IMR-90 (cell line): ENCODE results near the gene COL9A3. TPM values are rescaled to one million over a fixed set of nuclear protein-coding genes. Genes with fewer than 3 reads are reported as not detected.

Experiments used
- ATAC-seq: fragments of 200-7000 bp; cut with Tn5 transposase; 2 replicates; pipeline ENCODE4 v1.9.1; 2020; ENCODE audit warnings: low read depth, mild to moderate bottlenecking, moderate library complexity
- BruUV-seq: library from RNA; stranded (reverse); fragments of 400-500 nt; replicated peaks from 2 replicates; lab custom pipeline; 2021; lab: Mats Ljungman, UMichigan
- CTCF ChIA-PET: fragments of 300-600 bp; formaldehyde crosslinking; extraction: SDS; loops from one replicate; lab custom pipeline; 2021; ENCODE audit warnings: antibody characterized with exemption; lab: Yijun Ruan, JAX
- POLR2A ChIA-PET: fragments of 300-600 bp; sonication (Branson Sonifier 250); formaldehyde crosslinking; loops from one replicate; lab custom pipeline; 2022; ENCODE audit warnings: antibody characterized with exemption; ENCODE audit not compliant: unreplicated experiment; lab: Charles Lee
- DNase-seq: peaks from one replicate; pipeline ENCODE4 v3.0.0; 2013
- H2AFZ ChIP-seq: replicated peaks from 2 replicates; pipeline ENCODE3; 2013; ENCODE audit warnings: low read length, mild to moderate bottlenecking; ENCODE audit not compliant: poor library complexity
- H2AK5ac ChIP-seq: 2 replicates; pipeline ENCODE4 v1.6.1; 2013; ENCODE audit warnings: low read depth, low read length, inconsistent platforms
- H2AK9ac ChIP-seq: replicated peaks from 2 replicates; pipeline ENCODE3; 2013; ENCODE audit warnings: mild to moderate bottlenecking, low read depth, low read length, moderate library complexity; ENCODE audit not compliant: poor library complexity
- H2BK120ac ChIP-seq: 2 replicates; pipeline ENCODE4 v1.6.1; 2013; ENCODE audit warnings: low read depth, low read length, inconsistent platforms
- H2BK15ac ChIP-seq: 3 replicates; pipeline ENCODE4 v1.6.1; 2013; ENCODE audit warnings: low read depth, low read length, inconsistent platforms
- H2BK20ac ChIP-seq: 2 replicates; pipeline ENCODE4 v1.6.1; 2013; ENCODE audit warnings: low read depth, mild to moderate bottlenecking, inconsistent platforms, low read length, moderate library complexity
- H2BK5ac ChIP-seq: 2 replicates; pipeline ENCODE4 v1.6.1; 2013; ENCODE audit warnings: mild to moderate bottlenecking, low read depth, low read length, inconsistent platforms; ENCODE audit not compliant: poor library complexity, severe bottlenecking
- H3K14ac ChIP-seq: replicated peaks from 2 replicates; pipeline ENCODE4 v1.6.1; 2013; ENCODE audit warnings: low read depth, low read length, inconsistent platforms
- H3K18ac ChIP-seq: 2 replicates; pipeline ENCODE4 v1.6.1; 2013; ENCODE audit warnings: low read depth, low read length, control low read depth
- H3K23ac ChIP-seq: 2 replicates; pipeline ENCODE4 v1.6.1; 2013; ENCODE audit warnings: low read depth, low read length, inconsistent platforms
- H3K27ac ChIP-seq: 2 replicates; pipeline ENCODE4 v1.5.1; 2013; ENCODE audit warnings: mild to moderate bottlenecking, control low read depth, low read length; ENCODE audit not compliant: insufficient read depth
- H3K27me3 ChIP-seq: 2 replicates; pipeline ENCODE4 v1.6.1; 2013; ENCODE audit warnings: low read length; ENCODE audit not compliant: control insufficient read depth, insufficient read depth
- H3K36me3 ChIP-seq: 2 replicates; pipeline ENCODE4 v1.6.1; 2013; ENCODE audit warnings: low read length, mixed read lengths; ENCODE audit not compliant: control insufficient read depth, insufficient read depth
- H3K4ac ChIP-seq: 2 replicates; pipeline ENCODE4 v1.6.1; 2013; ENCODE audit warnings: low read depth, low read length, inconsistent platforms
- H3K4me1 ChIP-seq: 2 replicates; pipeline ENCODE4 v1.6.1; 2013; ENCODE audit warnings: low read length, mixed read lengths; ENCODE audit not compliant: control insufficient read depth, insufficient read depth
- H3K4me2 ChIP-seq: 2 replicates; pipeline ENCODE4 v1.6.1; 2013; ENCODE audit warnings: low read depth, mild to moderate bottlenecking, control low read depth, low read length, moderate library complexity
- H3K4me3 ChIP-seq: 2 replicates; pipeline ENCODE4 v1.5.1; 2013; ENCODE audit warnings: low read depth, mild to moderate bottlenecking, control low read depth, low read length, moderate library complexity; ENCODE audit not compliant: insufficient read depth
- H3K56ac ChIP-seq: 2 replicates; pipeline ENCODE4 v1.6.1; 2013; ENCODE audit warnings: low read length, inconsistent platforms; ENCODE audit not compliant: insufficient read depth; ENCODE audit errors: extremely low read depth
- H3K79me1 ChIP-seq, 2 experiments: 2 replicates each; pipeline ENCODE4 v1.6.1; 2013; ENCODE audit warnings: low read length in 2 of 2, inconsistent platforms in 1 of 2, low read depth in 1 of 2
- H3K9ac ChIP-seq: 2 replicates; pipeline ENCODE4 v1.6.1; 2013; ENCODE audit warnings: low read depth, low read length, control low read depth
- H3K9me1 ChIP-seq: 2 replicates; pipeline ENCODE4 v1.6.1; 2013; ENCODE audit warnings: low read length, inconsistent platforms; ENCODE audit not compliant: insufficient read depth
- H3K9me3 ChIP-seq: 2 replicates; pipeline ENCODE4 v1.6.1; 2013; ENCODE audit warnings: low read length; ENCODE audit not compliant: control insufficient read depth, insufficient read depth
- H4K20me1 ChIP-seq: 2 replicates; pipeline ENCODE4 v1.6.1; 2013; ENCODE audit warnings: low read length, inconsistent platforms; ENCODE audit not compliant: insufficient read depth
- H4K5ac ChIP-seq: 2 replicates; pipeline ENCODE4 v1.6.1; 2013; ENCODE audit warnings: mild to moderate bottlenecking, low read depth, low read length, control low read depth
- H4K8ac ChIP-seq, 2 experiments: 2 replicates each; pipeline ENCODE4 v1.6.1; 2013; ENCODE audit warnings: low read depth in 2 of 2, low read length in 2 of 2, control low read depth in 1 of 2, inconsistent platforms in 1 of 2
- H4K91ac ChIP-seq: 2 replicates; pipeline ENCODE4 v1.6.1; 2013; ENCODE audit warnings: low read depth, low read length, inconsistent platforms; ENCODE audit not compliant: insufficient read depth
- CHD1 ChIP-seq: IDR thresholded peaks from 2 replicates; pipeline ENCODE4 v1.6.1; 2012; ENCODE audit warnings: low read depth, low read length, improper control_type of control experiment
- CTCF ChIP-seq: conservative IDR thresholded peaks from 2 replicates; pipeline ENCODE4 v1.5.1; 2012; ENCODE audit warnings: mild to moderate bottlenecking, low read depth, low read length, improper control_type of control experiment
- RAD21 ChIP-seq: IDR thresholded peaks from 2 replicates; pipeline ENCODE4 v1.6.1; 2012; ENCODE audit warnings: low read length, improper control_type of control experiment
- USF2 ChIP-seq: fragments of 150-350 bp; IDR thresholded peaks from 2 replicates; pipeline ENCODE4 v1.6.1; 2017; ENCODE audit warnings: mild to moderate bottlenecking, antibody characterized with exemption, low read length, low read depth
- WGBS, 2 experiments: methylation state at CpG; one replicate each; pipeline versions ENCODE4 v1.1.5 to v1.1.7; 2013; ENCODE audit warnings: missing lambda C conversion rate in 2 of 2; ENCODE audit not compliant: insufficient read length in 1 of 2; ENCODE audit errors: extremely low coverage in 2 of 2; 5-methylcytosine and 5-hydroxymethylcytosine counted together
- dilution Hi-C: fragments of 300-500 bp; cut with HindIII; formaldehyde crosslinking; loops from one replicate; pipeline ENCODE4 v1.14.3; 2018; ENCODE audit warnings: low sequenced_read_pairs; ENCODE audit not compliant: unreplicated experiment
- in situ Hi-C: fragments of 300-500 bp; cut with MboI; formaldehyde crosslinking; loops from 3 replicates; pipeline ENCODE4 v1.14.3; 2019; ENCODE audit warnings: low sequenced_read_pairs, inconsistent platforms, mixed read lengths
- intact Hi-C: fragments of 100-400 bp; cut with micrococcal nuclease; formaldehyde crosslinking; loops from 2 replicates; pipeline ENCODE4 v1.10.0; 2022
- polyA plus RNA-seq, 3 experiments: library from polyadenylated mRNA; depleted of rRNA; stranded (reverse); fragments of >200 nt; gene quantifications; 2 replicates each; pipeline ENCODE4 v1.2.3, GENCODE V29; 2012; ENCODE audit warnings: low replicate concordance in 1 of 3
- total RNA-seq: library from RNA; depleted of rRNA; stranded (reverse); fragments of >200 nt; gene quantifications from 2 replicates; pipeline ENCODE4 v1.2.3, GENCODE V29; 2012

The COL9A3 gene
- total and polyA plus RNA-seq, 2 of the 4 experiments (the other 2 are of a cell fraction) = 0.36 to 1.4 TPM

GRCh38 chr20:62875419-62876361 is 58.8 kb downstream of the COL9A3 start:
- Histone ChIP-seq H2AK9ac (peak overlapping the region; percentile 74), H3K23ac (peak overlapping the region; percentile 44; the same call in 1 of the 2 replicates), H3K27me3 (0 out of 2 replicates have a peak, but pooled peaks cover under 1% of the 10 kb centered on the region), H3K27ac (peak overlapping the region; percentile 32), H3K36me3 (peaks cover 5% of the 10 kb centered on the region; the same call in 1 of the 2 replicates), H3K4ac (peak overlapping the region; percentile 81), H2BK20ac (no peak overlapping the region), H4K5ac (peak overlapping the region; percentile 63), H3K79me1 (no peaks in the 10 kb centered on the region), H3K9me3 (no peaks in the 10 kb centered on the region), H3K4me1 (peaks cover 7% of the 10 kb centered on the region; the same call in 1 of the 2 replicates), H2AK5ac (peak overlapping the region; percentile 40; the same call in 1 of the 2 replicates), H2BK15ac (no peak overlapping the region; the same call in 2 of the 3 replicates), H2BK120ac (peak overlapping the region; percentile 58), H3K9ac (peak overlapping the region; percentile 11), H2BK5ac (peak overlapping the region; percentile 68), H4K91ac (peak overlapping the region; percentile 70), H2AFZ (peak overlapping the region; percentile 97), H4K8ac (peak overlapping the region; percentile 65 to 95; a peak in 3 of 4 replicates), H3K56ac (no peak overlapping the region; the same call in 1 of the 2 replicates), H4K20me1 (no peaks in the 10 kb centered on the region), H3K9me1 (no peaks in the 10 kb centered on the region; the same call in 1 of the 2 replicates), H3K14ac (peak overlapping the region; percentile 71), H3K4me3 (peak overlapping the region; percentile 42; the same call in 1 of the 2 replicates), H3K18ac (peak overlapping the region; percentile 12; the same call in 1 of the 2 replicates), H3K4me2 (peak overlapping the region; percentile 56; the same call in 1 of the 2 replicates)
- TF ChIP-seq CHD1 (no peak), RAD21 (peak; percentile 50), CTCF (peak; percentile 64), USF2 (peak; percentile 82)
- DNase-seq (peak; percentile 83), ATAC-seq (peak; percentile 98)
- ChIA-PET POLR2A (interaction anchor here (0.5 to 1.1 kb wide), 2 partner anchors 14 to 95 kb away, joined by 4 read pairs; partner anchors contain the start of gene TCFL5), CTCF (interaction anchor here (0.5 to 3.6 kb wide), 6 partner anchors 8 to 78 kb away, joined by 3 to 12 read pairs (median 4); no protein-coding TSS in a partner anchor)
- 49% methylated on average over 7 of the region's 34 CpGs; no CpG with 5 or more reads in 1 of the 2 experiments for WGBS, 2 experiments
- intact Hi-C loops = no loop called here
- in situ Hi-C loops = loop anchor here (10.0 kb wide), 1 partner anchor 139 kb away; no protein-coding TSS in a partner anchor
- BruUV-seq = no TSS peak
- dilution Hi-C loops = no loop called here
